Astrocyte (in vitro differentiated cells and primary cell): ENCODE data around the gene MFSD11.

Experiments used
- CTCF ChIP-seq: IDR thresholded peaks from 2 replicates; pipeline ENCODE4 v1.5.1; 2011; ENCODE audit warnings: low read depth, mild to moderate bottlenecking, inconsistent platforms, low read length, moderate library complexity; ENCODE audit not compliant: insufficient read depth
- EZH2 ChIP-seq: IDR thresholded peaks from 2 replicates; pipeline ENCODE4 v1.6.1; 2012; ENCODE audit warnings: mild to moderate bottlenecking, low read length, inconsistent platforms; ENCODE audit not compliant: insufficient read depth

GRCh38 chr17:76784926-76785325 lies 47.0 kb downstream of the MFSD11 start:
- no peak for TF ChIP-seq CTCF
- no peak for TF ChIP-seq EZH2
